ENCODE data around the gene DOCK10.
A peak's percentile ranks its signal among the peaks of the same experiment; 100 is the strongest.

The DOCK10 gene

DNA sequence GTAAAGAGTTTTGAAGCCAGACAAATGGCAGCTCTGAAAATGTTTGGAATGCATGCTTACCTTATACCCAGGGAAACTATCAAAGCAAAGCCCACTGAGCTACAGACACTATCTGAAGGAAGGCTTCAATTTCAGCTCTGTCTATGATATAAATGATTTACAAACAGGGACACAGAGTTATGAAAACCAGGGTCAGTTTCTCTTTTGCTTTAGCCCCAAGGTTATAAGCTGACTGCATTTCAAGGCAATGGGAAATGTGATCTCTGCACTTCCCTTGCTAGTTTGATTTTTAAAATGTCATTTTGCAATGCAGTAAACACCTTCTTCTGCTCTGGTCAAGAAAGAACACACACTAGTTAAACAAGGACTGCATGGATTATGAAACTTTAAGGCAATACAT is 260.9 kb downstream of the DOCK10 start:
- no peak for DNase-seq
- TF ChIP-seq POLR2A (IDR thresholded peaks at IDR 0.05; ENCODE audit: low read length) (no peak), GATA1 (IDR thresholded peaks at IDR 0.05; ENCODE audit: low read depth, low read length) (no peak)

DNA sequence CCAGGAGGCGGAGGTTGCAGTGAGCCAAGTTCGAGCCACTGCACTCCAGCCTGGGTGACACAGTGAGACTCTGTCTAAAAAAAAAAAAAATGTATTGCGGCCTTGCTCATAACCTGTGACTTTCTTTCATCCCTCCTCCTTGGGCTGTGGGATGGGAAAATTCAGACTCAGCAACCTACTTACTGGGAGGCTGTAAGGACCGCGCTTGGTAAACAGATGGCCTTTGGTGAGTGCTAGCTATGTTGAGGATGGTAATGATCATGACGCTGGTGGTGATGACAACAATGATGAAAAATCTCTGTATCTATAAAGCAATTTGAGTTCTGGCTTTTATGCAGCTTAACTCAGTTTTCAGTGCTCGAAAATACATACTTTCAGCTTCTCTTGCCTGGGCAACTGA is 261.4 kb downstream of the DOCK10 start:
- TF ChIP-seq GATA1 (IDR thresholded peaks at IDR 0.05; ENCODE audit: low read depth, low read length) = no peak
- no peak for TF ChIP-seq POLR2A (IDR thresholded peaks at IDR 0.05; ENCODE audit: low read length)
- DNase-seq = no peak

DNA sequence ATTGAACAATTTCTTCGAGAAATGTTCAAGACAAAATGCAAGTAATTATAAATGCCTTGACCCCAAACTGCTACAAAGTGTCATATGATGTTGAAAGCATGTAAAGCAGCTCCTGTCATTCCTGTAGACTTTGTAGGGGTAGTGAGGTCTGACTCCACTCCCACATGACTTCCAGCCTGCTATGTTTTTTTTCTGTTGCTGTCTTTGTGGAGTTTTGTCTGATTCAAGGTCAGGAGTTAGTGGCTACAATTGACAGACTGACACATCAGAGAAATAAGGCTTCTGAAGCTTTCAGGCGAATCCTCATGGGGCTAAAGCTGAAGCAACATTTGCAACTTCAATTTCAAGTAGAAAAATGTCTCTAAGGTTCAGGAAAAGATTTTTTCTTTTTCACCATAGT is 262.2 kb downstream of the DOCK10 start:
- no peak for DNase-seq
- no peak for TF ChIP-seq GATA1 (IDR thresholded peaks at IDR 0.05; ENCODE audit: low read depth, low read length)
- TF ChIP-seq POLR2A (IDR thresholded peaks at IDR 0.05; ENCODE audit: low read length) = no peak

DNA sequence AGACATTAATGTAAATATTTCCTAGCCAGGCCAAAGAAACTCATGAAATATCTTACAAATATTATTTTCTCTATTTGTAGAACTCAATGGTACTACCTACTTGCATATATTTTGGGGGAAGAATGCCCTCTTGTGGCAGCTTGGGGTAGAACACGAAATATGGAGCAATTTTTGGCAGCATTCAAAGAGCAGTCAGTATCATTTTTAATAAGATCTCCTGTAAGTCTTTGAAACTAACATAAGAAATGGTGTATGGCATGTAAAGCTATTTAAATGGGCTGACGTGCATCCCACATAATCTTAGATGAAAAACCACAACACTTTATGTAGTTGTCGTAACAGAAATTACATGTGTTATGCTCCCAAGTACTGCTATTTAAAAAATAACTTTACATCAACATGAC is 263.8 kb downstream of the DOCK10 start:
- no peak for TF ChIP-seq POLR2A (IDR thresholded peaks at IDR 0.05; ENCODE audit: low read length)
- peak; percentile 41 to 71 for DNase-seq

DNA sequence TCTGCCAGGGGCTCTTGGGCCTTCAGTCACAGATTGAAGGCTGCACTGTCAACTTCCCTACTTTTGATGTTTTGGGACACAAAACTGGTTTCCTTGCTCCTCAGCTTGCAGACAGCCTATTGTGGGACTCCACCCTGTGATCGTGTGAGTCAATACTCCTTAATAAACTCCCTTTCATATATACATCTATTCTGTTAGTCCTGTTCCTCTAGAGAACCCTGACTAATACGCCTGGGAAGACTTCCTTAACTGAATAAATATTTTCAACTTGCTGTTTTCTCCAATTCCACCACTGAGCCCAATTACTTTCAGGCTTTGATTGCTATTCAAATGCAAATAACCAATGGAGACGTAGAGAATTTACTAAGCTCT is 264.7 kb downstream of the DOCK10 start:
- no peak for DNase-seq
- no peak for TF ChIP-seq POLR2A (IDR thresholded peaks at IDR 0.05; ENCODE audit: low read length)
- no peak for TF ChIP-seq GATA1 (IDR thresholded peaks at IDR 0.05; ENCODE audit: low read depth, low read length)

DNA sequence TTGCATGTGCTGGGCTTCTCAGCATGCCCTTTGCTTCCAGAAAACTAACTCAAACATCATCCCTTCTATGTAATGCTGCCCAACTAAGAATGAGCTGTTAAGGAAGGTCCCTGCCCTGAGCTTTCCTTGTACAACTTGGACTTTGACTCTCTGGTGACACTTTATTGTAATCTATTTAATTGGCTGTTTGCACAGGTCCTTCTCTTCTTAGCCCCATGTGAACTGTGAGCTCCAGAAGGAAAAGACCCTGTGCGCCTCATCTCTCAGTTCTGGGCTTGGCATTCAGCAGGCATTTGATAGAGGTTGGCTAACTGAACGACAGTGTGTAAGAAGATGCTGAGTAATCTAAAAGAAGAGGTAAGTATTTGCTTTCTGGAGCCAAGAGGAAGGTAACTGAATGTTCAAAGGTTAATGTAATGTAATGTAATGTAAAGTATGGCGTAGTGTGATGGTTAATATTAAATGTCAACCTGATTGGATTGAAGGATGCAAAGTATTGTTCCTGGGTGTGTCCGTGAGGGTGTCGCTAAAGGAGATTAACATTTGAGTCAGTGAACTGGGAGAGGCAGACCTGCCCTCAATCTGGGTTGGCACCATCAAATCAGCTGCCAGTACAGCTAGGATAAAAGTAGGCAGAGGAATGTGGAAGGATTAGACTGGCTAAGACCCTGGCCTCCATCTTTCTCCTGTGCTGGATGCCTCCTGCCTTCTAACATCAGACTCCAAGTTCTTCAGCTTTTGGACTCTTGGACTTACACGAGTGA is 265.3 kb downstream of the DOCK10 start:
- TF ChIP-seq POLR2A (IDR thresholded peaks at IDR 0.05; ENCODE audit: low read length) (no peak), GATA1 (IDR thresholded peaks at IDR 0.05; ENCODE audit: low read depth, low read length) (no peak)

DNA sequence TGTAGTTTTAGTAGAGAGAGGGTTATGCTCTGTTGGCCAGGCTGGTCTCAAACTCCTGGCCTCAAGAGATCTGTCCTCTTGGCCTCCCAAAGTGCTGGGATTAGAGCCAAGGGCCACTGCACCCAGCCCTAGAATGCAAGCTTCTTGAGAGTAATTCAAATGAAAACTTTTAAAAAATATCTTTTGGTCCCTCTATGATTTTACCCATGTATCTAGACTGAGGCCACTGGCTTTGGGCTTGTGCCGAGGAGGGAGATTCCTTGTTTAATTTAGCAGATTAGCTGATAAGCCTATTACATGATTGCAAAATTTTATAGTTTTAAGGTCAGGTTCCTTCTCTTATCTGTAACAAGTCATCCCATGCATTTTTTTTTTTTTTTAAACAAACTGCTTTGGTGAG is 266.6 kb downstream of the DOCK10 start:
- DNase-seq = no peak
- no peak for TF ChIP-seq POLR2A (IDR thresholded peaks at IDR 0.05; ENCODE audit: low read length)
- no peak for TF ChIP-seq GATA1 (IDR thresholded peaks at IDR 0.05; ENCODE audit: low read depth, low read length)

More for the DNA sequence above, 265.3 kb downstream of the DOCK10 start:
- DNase-seq = no peak

DNA sequence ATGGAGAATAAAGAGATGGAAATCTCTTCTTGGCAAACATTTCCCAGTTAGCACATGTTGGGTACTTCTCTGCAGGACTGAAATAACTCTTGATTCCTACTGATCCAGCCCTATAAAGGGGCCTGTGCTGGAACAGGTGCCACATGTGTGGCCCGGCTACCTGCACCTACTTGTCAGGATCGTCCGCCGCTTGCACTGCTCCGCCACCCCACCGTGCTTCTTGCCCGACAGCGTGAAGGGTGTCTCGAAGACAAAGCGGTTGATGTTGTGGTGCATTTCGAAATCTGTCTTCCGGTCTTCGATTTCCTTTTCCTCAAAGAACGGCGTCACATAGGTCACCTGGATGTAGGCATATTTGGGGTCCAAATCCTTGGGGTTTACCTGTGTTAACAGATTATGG is 267.5 kb downstream of the DOCK10 start:
- TF ChIP-seq GATA1 (IDR thresholded peaks at IDR 0.05; ENCODE audit: low read depth, low read length) = no peak
- TF ChIP-seq POLR2A (IDR thresholded peaks at IDR 0.05; ENCODE audit: low read length) = no peak
- DNase-seq = no peak

DNA sequence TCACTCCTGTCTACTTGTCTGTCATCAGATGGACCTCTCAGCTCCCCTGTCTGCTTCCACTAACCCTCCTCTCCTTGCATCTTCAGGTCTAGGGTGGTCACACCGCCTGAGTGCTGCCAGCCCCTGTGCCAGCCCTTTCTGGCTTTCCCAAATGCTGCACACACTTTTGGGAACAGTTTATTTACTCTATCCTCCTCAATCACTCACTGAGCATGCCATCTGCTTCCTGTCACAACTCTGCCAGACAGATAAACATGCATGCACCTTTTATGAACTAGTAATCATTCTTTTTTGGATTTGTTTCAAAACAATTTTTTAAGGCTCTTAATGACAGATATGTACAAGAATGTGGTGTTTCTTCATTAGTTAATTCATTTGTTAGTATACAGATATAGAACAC is 269.8 kb downstream of the DOCK10 start:
- TF ChIP-seq GATA1 (IDR thresholded peaks at IDR 0.05; ENCODE audit: low read depth, low read length) = no peak
- no peak for TF ChIP-seq POLR2A (IDR thresholded peaks at IDR 0.05; ENCODE audit: low read length)
- DNase-seq = no peak

DNA sequence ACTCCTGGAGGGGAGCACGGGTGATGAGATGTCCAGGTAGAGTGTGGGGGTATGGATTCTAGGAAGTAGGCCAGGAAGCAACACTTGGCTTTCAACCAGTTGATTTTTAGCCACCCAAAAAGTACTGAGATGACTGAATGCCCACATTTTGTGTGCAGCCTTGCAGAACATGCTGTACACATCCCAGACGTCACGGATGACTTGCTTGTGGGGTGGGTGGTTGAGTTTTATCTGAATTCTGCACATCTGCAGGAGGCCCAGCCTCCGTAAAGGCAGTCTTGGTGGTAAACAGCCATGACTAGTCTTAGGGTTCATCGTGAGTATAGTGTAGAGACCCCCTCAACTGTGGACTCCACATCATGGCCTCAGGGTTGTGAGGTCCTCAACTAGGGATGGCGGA is 272.8 kb downstream of the DOCK10 start:
- no peak for TF ChIP-seq POLR2A (IDR thresholded peaks at IDR 0.05; ENCODE audit: low read length)
- no peak for TF ChIP-seq GATA1 (IDR thresholded peaks at IDR 0.05; ENCODE audit: low read depth, low read length)
- no peak for DNase-seq

DNA sequence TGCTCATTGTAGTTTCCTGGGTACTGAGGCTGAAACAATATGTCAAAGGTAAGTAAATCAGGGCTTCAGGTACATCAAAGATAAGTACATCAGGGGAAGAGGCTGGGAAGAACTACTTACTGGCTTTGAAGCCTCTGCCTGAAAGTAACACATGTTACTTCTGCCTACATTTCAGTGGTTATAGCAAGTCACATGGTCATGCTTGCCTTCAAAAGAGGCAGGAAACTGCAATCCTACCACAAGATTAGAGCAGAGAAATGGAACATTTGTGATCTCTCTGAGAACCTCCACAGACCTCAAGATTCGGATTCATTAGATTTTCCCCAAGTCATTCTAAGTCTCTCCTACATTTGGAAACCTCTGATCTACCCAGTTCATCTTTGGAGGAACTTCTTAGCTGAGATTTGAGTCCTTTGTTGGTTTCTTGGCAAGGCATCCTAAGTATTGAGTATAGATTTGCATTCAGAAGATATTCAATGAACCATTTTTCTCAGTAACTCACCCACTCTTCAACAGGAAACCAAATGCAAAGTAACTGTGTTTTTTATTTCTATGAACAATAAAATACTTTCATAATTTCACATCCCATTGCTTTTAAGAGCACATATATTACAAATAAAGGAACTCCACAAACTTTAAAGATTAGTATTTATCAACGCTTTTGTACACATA is 277.6 kb downstream of the DOCK10 start:
- TF ChIP-seq POLR2A (IDR thresholded peaks at IDR 0.05; ENCODE audit: low read length) (no peak), GATA1 (IDR thresholded peaks at IDR 0.05; ENCODE audit: low read depth, low read length) (no peak)
- DNase-seq = no peak

DNA sequence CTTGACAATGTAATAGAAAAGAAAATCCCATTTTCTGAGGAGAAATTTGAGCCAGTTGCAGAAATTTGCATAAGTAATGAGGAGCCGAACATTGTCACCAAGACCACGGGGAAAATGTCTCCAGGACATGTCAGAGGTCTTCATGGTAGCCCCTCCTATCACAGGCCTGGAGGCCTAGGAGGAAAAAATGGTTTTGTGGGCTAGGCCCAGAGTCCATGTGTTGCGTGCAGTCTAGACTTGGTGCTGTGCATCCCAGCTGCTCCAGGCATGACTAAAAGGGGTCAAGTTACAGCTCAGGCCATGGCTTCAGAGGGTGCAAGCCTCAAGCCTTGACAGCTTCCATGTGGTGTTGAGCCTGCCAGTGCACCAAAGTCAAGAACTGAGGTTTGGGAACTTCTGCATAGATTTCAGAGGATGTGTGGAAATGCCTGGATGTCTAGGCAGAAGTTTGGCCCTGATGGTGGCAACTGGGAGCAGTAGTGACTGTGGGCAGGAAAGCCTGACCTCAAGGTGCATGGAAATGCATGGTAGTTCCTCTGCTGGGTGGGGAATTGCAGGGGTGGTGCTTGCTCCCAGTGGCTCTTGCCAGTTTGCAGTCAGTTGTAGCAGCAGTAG is 284.2 kb downstream of the DOCK10 start:
- TF ChIP-seq POLR2A (IDR thresholded peaks at IDR 0.05; ENCODE audit: low read length) (no peak), GATA1 (IDR thresholded peaks at IDR 0.05; ENCODE audit: low read depth, low read length) (no peak)
- no peak for DNase-seq

DNA sequence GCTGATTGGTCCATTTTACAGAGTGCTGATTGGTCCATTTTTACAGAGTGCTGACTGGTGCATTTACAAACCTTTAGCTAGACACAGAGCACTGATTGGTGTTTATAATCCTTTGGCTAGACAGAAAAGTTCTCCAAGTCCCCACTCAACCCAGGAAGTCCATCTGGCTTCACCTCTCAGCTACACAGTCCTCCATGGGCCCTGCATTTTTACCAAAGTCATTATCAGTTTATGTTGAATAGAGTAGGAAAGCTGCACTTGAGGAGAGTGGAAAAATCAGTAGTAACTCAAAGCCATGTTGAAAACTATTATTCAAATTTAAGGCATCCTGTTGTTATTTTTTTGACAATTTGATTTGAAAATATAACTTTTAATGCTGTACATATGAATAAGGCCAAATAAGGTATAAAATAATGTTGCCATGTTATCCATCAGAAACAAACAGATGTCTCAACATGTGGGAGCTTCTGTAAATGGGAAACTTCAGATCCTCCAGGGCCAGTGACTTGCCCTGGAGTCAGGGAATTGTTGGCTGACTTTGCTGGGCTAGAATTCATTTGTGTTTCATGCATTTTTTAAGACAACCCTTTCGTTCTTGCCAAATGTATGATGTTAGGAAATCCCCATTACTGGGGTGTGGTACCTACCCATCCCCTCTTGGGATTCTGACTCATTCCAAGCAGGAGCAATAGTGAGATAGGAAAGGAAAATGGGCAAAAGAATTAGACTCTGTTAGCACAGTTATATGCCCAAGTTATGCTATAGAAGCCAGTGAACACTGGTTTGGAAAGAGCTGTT is 288.3 kb downstream of the DOCK10 start:
- TF ChIP-seq POLR2A (IDR thresholded peaks at IDR 0.05; ENCODE audit: low read length) = no peak
- no peak for TF ChIP-seq GATA1 (IDR thresholded peaks at IDR 0.05; ENCODE audit: low read depth, low read length)
- DNase-seq = no peak

All from erythroblast (primary cell).